Chondrocyte (in vitro differentiated cells): Measurements from ENCODE around the gene MYH16. TPM values are rescaled to one million over a fixed set of nuclear protein-coding genes. Genes with fewer than 3 reads are reported as not detected.

ENCODE experiments used
- DNase-seq: peaks from one replicate; pipeline ENCODE4 v3.0.0; 2021; ENCODE audit warnings: mixed read lengths, low spot score
- H3K27ac Mint-ChIP-seq: one replicate; pipeline ENCODE4 v1.8.0; 2021; ENCODE audit warnings: mild to moderate bottlenecking, moderate library complexity, mixed read lengths; ENCODE audit not compliant: unreplicated experiment
- H3K27me3 Mint-ChIP-seq: 2 replicates; pipeline ENCODE4 v1.8.0; 2021; ENCODE audit warnings: low read depth, mixed read lengths
- H3K36me3 Mint-ChIP-seq: 2 replicates; pipeline ENCODE4 v1.8.0; 2021; ENCODE audit warnings: low read depth, mixed read lengths
- H3K4me1 Mint-ChIP-seq: 2 replicates; pipeline ENCODE4 v1.8.0; 2021; ENCODE audit warnings: low read depth, mild to moderate bottlenecking, mixed read lengths
- H3K4me3 Mint-ChIP-seq: one replicate; pipeline ENCODE4 v1.8.0; 2021; ENCODE audit warnings: mild to moderate bottlenecking, moderate library complexity, mixed read lengths; ENCODE audit not compliant: unreplicated experiment
- H3K9me3 Mint-ChIP-seq: 2 replicates; pipeline ENCODE4 v1.8.0; 2021; ENCODE audit warnings: low read depth, mixed read lengths
- CTCF ChIP-seq: fragments of 200-600 bp; sonication (generic); IDR thresholded peaks from 2 replicates; pipeline ENCODE4 v1.5.0; 2021; ENCODE audit warnings: antibody characterized with exemption, mild to moderate bottlenecking, moderate library complexity
- total RNA-seq: library from RNA; stranded (reverse); gene quantifications from 3 replicates; pipeline ENCODE4 v1.2.1, GENCODE V29; 2021

The MYH16 gene
- total RNA-seq, 1 donor from 2014 or later, result not detected

- Mint-ChIP-seq H3K27me3 (peaks cover 2% of the 10 kb centered on the region), H3K36me3 (no peaks in the 10 kb centered on the region), H3K4me1 (peaks cover 5% of the 10 kb centered on the region), H3K9me3 (no peaks in the 10 kb centered on the region), H3K27ac (no peak overlapping the region), H3K4me3 (no peak overlapping the region)
- no peak for TF ChIP-seq CTCF
- no peak for DNase-seq
These were observed 28.8 kb upstream of the MYH16 start for GRCh38 chr7:99243751-99244337.

- H3K4me1 Mint-ChIP-seq, result peaks cover 5% of the 10 kb centered on the region
- no peak overlapping the region for H3K4me3 Mint-ChIP-seq
- peak overlapping the region; percentile 6 for H3K27ac Mint-ChIP-seq
- H3K36me3 Mint-ChIP-seq, result no peaks in the 10 kb centered on the region
- no peaks in the 10 kb centered on the region for H3K9me3 Mint-ChIP-seq
- TF ChIP-seq CTCF, result no peak
- DNase-seq, result no peak
- H3K27me3 Mint-ChIP-seq, result no peaks in the 10 kb centered on the region
These were observed 27.7 kb upstream of the MYH16 start for GRCh38 chr7:99244939-99245338.

GRCh38 chr7:99248391-99249095 lies 24.1 kb upstream of the MYH16 start:
- TF ChIP-seq CTCF, result no peak
- peaks cover 4% of the 10 kb centered on the region for H3K27me3 Mint-ChIP-seq
- H3K36me3 Mint-ChIP-seq, result no peaks in the 10 kb centered on the region
- no peak overlapping the region for H3K4me3 Mint-ChIP-seq
- no peak for DNase-seq
- no peak overlapping the region for H3K27ac Mint-ChIP-seq
- peaks cover 7% of the 10 kb centered on the region for H3K4me1 Mint-ChIP-seq
- no peaks in the 10 kb centered on the region for H3K9me3 Mint-ChIP-seq

- H3K4me1 Mint-ChIP-seq, result peaks cover 6% of the 10 kb centered on the region
- H3K36me3 Mint-ChIP-seq, result no peaks in the 10 kb centered on the region
- TF ChIP-seq CTCF, result no peak
- no peaks in the 10 kb centered on the region for H3K9me3 Mint-ChIP-seq
- no peak for DNase-seq
- no peak overlapping the region for H3K27ac Mint-ChIP-seq
- peaks cover 4% of the 10 kb centered on the region for H3K27me3 Mint-ChIP-seq
- H3K4me3 Mint-ChIP-seq, result no peak overlapping the region
These were observed 22.6 kb upstream of the MYH16 start for GRCh38 chr7:99249985-99250575.

- TF ChIP-seq CTCF, result no peak
- Mint-ChIP-seq H3K27me3 (peaks cover 4% of the 10 kb centered on the region), H3K4me1 (peaks cover 11% of the 10 kb centered on the region), H3K9me3 (no peaks in the 10 kb centered on the region), H3K27ac (no peak overlapping the region), H3K36me3 (no peaks in the 10 kb centered on the region), H3K4me3 (no peak overlapping the region)
- DNase-seq, result no peak
These were observed 20.3 kb upstream of the MYH16 start for GRCh38 chr7:99252166-99252895.
